ENCODE measurements around the gene RIMBP2.
"Not testable (repeated sequence)": the region's sequence is repeated elsewhere in the genome, so short reads cannot be mapped to it uniquely, and the experiment has no call there.

The RIMBP2 gene

DNA sequence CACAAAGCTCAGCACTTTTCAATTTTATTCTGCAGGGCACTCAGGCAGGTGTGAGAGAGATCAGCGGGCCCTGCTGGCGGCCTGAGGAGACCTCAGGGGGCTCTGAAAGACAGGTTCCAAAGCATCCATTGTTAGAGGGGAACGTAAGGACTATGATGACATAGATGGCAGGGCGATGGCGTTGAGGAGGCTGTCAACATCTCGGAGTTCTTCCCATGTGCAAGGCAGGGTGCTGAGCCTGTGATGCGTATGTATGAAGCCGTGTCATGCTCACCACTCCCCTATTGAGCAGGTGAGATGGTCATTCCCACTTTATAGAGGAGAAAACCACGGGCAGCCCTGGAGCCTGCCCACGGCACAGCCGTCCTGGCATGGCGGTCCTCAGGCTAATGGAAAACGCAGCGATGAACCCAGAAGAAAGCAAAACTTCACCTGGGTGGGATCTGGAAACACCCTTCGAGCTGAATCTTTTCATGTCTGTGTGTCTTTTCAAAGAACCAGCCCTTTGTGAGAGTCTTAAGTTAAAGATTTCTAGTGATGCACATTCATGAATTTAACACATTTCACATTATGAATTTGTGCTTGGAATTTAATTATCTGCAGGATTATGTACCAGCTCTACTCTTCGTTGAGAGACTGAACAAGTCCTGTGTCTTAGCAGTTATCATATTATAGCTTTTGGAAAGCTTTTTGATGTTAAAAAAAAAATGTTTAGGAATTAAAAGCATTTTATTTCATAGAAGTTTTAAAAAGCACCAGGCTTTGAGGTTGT is 64.7 kb downstream of the RIMBP2 start:
- TF ChIP-seq, protein P1, sequence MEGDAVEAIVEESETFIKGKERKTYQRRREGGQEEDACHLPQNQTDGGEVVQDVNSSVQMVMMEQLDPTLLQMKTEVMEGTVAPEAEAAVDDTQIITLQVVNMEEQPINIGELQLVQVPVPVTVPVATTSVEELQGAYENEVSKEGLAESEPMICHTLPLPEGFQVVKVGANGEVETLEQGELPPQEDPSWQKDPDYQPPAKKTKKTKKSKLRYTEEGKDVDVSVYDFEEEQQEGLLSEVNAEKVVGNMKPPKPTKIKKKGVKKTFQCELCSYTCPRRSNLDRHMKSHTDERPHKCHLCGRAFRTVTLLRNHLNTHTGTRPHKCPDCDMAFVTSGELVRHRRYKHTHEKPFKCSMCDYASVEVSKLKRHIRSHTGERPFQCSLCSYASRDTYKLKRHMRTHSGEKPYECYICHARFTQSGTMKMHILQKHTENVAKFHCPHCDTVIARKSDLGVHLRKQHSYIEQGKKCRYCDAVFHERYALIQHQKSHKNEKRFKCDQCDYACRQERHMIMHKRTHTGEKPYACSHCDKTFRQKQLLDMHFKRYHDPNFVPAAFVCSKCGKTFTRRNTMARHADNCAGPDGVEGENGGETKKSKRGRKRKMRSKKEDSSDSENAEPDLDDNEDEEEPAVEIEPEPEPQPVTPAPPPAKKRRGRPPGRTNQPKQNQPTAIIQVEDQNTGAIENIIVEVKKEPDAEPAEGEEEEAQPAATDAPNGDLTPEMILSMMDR (IDR thresholded peaks at IDR 0.05; ENCODE audit: low read depth, low read length) = no peak
- no peak overlapping the region for H3K4me3 ChIP-seq (replicated peaks in 1 of 2; ENCODE audit: low read depth in 2 of 2, low read length in 2 of 2)

GRCh38 chr12:130650131-130650530 is 66.0 kb downstream of the RIMBP2 start:
- TF ChIP-seq, protein P1 (IDR thresholded peaks at IDR 0.05; ENCODE audit: low read depth, low read length) = no peak
- H3K4me3 ChIP-seq (replicated peaks in 1 of 2; ENCODE audit: low read depth in 2 of 2, low read length in 2 of 2) = no peak overlapping the region
- no peak for DNase-seq (ENCODE audit: low read depth in 2 of 2)

More for the DNA sequence above, 64.7 kb downstream of the RIMBP2 start:
- no peak for DNase-seq (ENCODE audit: low read depth in 2 of 2)

DNA sequence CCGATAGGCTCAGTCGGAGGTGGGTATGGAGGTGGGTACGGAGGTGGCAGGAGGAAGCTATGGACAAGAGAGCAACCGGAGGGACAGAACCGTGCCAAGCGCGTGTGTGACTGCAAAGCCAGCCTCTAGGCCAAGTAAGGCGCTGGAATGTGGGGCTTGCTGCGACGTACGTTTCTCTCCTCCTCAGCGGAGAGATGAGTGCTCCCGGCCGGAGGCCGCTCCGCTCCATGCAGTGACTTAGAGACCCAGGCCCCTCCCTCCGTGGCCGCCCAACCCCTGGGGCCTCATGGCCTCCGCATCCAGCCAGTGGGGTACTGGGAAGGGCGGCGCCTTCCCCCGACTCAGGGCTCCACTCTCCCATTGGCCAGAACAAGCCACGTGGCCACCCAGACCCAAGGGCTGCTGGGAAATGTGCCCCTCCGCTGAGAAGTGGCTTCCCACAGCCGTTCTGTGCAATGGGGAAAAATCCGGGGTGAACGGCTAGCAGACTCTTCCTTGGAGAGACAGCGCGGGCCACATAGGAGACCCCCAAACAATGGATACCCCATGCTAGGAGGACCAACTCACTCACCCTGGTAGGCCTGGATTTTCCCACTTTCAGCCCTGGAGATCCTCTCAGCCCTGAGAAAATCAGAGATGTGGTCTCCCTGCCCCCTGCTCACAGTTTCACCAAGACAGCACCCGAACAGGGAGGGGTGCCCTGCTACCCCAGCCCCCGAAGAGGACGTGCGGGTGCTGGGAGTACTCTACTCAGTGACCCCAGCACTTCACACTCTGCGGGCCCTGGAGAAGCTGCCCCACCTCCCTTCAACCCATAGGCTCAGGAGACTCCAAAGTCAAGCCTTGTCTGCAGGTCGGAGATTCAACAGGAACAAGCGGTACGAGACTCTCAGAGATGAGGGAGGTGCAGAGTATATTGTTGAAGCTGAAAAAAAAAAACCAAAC is 66.7 kb downstream of the RIMBP2 start:
- no peak overlapping the region for H3K4me3 ChIP-seq (replicated peaks in 1 of 2; ENCODE audit: low read depth in 2 of 2, low read length in 2 of 2)
- TF ChIP-seq, protein P1 (IDR thresholded peaks at IDR 0.05; ENCODE audit: low read depth, low read length) = no peak
- no peak for DNase-seq (ENCODE audit: low read depth in 2 of 2)

- DNase-seq (ENCODE audit: low read depth in 2 of 2) = no peak
- TF ChIP-seq, protein P1 (IDR thresholded peaks at IDR 0.05; ENCODE audit: low read depth, low read length) = no peak
These were observed 68.3 kb downstream of the RIMBP2 start for GRCh38 chr12:130647814-130648213.

GRCh38 chr12:130646716-130647370 is 69.3 kb downstream of the RIMBP2 start:
- TF ChIP-seq, protein P1 (IDR thresholded peaks at IDR 0.05; ENCODE audit: low read depth, low read length) = no peak
- no peak for DNase-seq (ENCODE audit: low read depth in 2 of 2)
- no peak overlapping the region for H3K4me3 ChIP-seq (replicated peaks in 1 of 2; ENCODE audit: low read depth in 2 of 2, low read length in 2 of 2)

More at GRCh38 chr12:130647814-130648213, 68.3 kb downstream of the RIMBP2 start:
- H3K4me3 ChIP-seq (replicated peaks in 1 of 2; ENCODE audit: low read depth in 2 of 2, low read length in 2 of 2) = no peak overlapping the region

- not testable (repeated sequence) for H3K4me3 ChIP-seq (replicated peaks in 1 of 2; ENCODE audit: low read depth in 2 of 2, low read length in 2 of 2); DNase-seq (ENCODE audit: low read depth in 2 of 2)
These were observed 69.9 kb downstream of the RIMBP2 start for GRCh38 chr12:130646191-130646590.

All from cardiac fibroblast (primary cell).